Endothelial cell of umbilical vein (primary cell): Measurements from ENCODE around the gene CACNA1S. TPM values are rescaled to one million over a fixed set of nuclear protein-coding genes. Genes with fewer than 3 reads are reported as not detected.

ENCODE experiments used
- BruUV-seq: library from RNA; stranded (reverse); fragments of 400-500 nt; replicated peaks from 2 replicates; lab custom pipeline; 2021; lab: Mats Ljungman, UMichigan
- CTCF ChIA-PET: fragments of 300-600, 350-600 bp; sonication (Branson Sonifier 250); formaldehyde crosslinking; loops from one replicate; lab custom pipeline; 2021; ENCODE audit warnings: antibody characterized with exemption, inconsistent platforms; lab: Charles Lee
- POLR2A ChIA-PET: fragments of 300-600, 350-600 bp; sonication (Branson Sonifier 250); formaldehyde crosslinking; loops from one replicate; lab custom pipeline; 2021; ENCODE audit warnings: antibody characterized with exemption, inconsistent platforms; lab: Charles Lee
- DNase-seq: peaks from one replicate; pipeline ENCODE4 v3.0.0-alpha.2; 2011; ENCODE audit warnings: low read depth, low spot score
- FAIRE-seq: peaks from 2 replicates; lab custom pipeline; 2011; peaks lifted over from hg19 to GRCh38; lab: Jason Lieb, UNC
- H2AFZ ChIP-seq: 2 replicates; pipeline ENCODE4 v1.6.0; 2012; ENCODE audit warnings: low read depth, low read length, control low read depth, inconsistent platforms
- H3K27ac ChIP-seq: 2 replicates; pipeline ENCODE4 v1.5.1; 2011; ENCODE audit warnings: low read depth, mild to moderate bottlenecking, control low read depth, low read length, moderate library complexity; ENCODE audit not compliant: insufficient read depth
- H3K27me3 ChIP-seq, 2 experiments: 2 replicates each; pipeline versions ENCODE4 v1.6.0 to v1.6.1; 2011; ENCODE audit warnings: low read length in 2 of 2, mixed read lengths in 1 of 2; ENCODE audit not compliant: control insufficient read depth in 2 of 2, insufficient read depth in 2 of 2
- H3K36me3 ChIP-seq, 2 experiments: 2 replicates in 1 of 2; 3 replicates in 1 of 2; pipeline ENCODE4 v1.5.1; 2011; ENCODE audit warnings: low read length in 2 of 2, mild to moderate bottlenecking in 1 of 2, moderate library complexity in 1 of 2; ENCODE audit not compliant: control insufficient read depth in 2 of 2, insufficient read depth in 2 of 2; ENCODE audit errors: extremely low read depth in 1 of 2
- H3K4me1 ChIP-seq: 3 replicates; pipeline ENCODE4 v1.5.1; 2011; ENCODE audit warnings: mild to moderate bottlenecking, low read length; ENCODE audit not compliant: control insufficient read depth, insufficient read depth; ENCODE audit errors: extremely low read depth
- H3K4me2 ChIP-seq: 2 replicates; pipeline ENCODE4 v1.6.1; 2011; ENCODE audit warnings: low read length, control low read depth, mixed read lengths; ENCODE audit not compliant: insufficient read depth
- H3K4me3 ChIP-seq, 3 experiments: fragments of 200-600 bp in 1 of 3; sonication (generic), shearing (Covaris generic) in 1 of 3; replicated peaks in 1 of 3; 2 replicates each; pipeline ENCODE4 v1.5.1; 2011 to 2016; ENCODE audit warnings: control low read depth in 3 of 3, low read length in 3 of 3, mild to moderate bottlenecking in 2 of 3, inconsistent platforms in 1 of 3, low read depth in 1 of 3, moderate library complexity in 1 of 3; ENCODE audit not compliant: insufficient read depth in 1 of 3
- H3K79me2 ChIP-seq: 2 replicates; pipeline ENCODE4 v1.6.0; 2012; ENCODE audit warnings: low read length, inconsistent platforms; ENCODE audit not compliant: control insufficient read depth, insufficient read depth
- H3K9ac ChIP-seq: replicated peaks from 2 replicates; pipeline ENCODE3; 2011; ENCODE audit warnings: low read length, control low read depth; ENCODE audit not compliant: insufficient read depth; ENCODE audit errors: extremely low read depth
- H3K9me1 ChIP-seq: replicated peaks from 3 replicates; pipeline ENCODE4 v1.6.0; 2011; ENCODE audit warnings: mild to moderate bottlenecking, low read length; ENCODE audit not compliant: control insufficient read depth, insufficient read depth; ENCODE audit errors: extremely low read depth
- H3K9me3 ChIP-seq: replicated peaks from 2 replicates; pipeline ENCODE4 v1.5.1; 2012; ENCODE audit warnings: low read length, inconsistent platforms; ENCODE audit not compliant: control insufficient read depth, insufficient read depth
- H4K20me1 ChIP-seq: replicated peaks from 2 replicates; pipeline ENCODE3; 2011; ENCODE audit warnings: mild to moderate bottlenecking, low read length; ENCODE audit not compliant: control insufficient read depth, insufficient read depth; ENCODE audit errors: extremely low read depth
- EZH2 ChIP-seq: IDR thresholded peaks from 2 replicates; pipeline ENCODE4 v1.6.1; 2012; ENCODE audit warnings: borderline replicate concordance, low read depth, mild to moderate bottlenecking, moderate library complexity, low read length, inconsistent platforms; ENCODE audit not compliant: severe bottlenecking
- FOS ChIP-seq: IDR thresholded peaks from 2 replicates; pipeline ENCODE4 v1.6.1; 2011; ENCODE audit warnings: mild to moderate bottlenecking, low read length, moderate library complexity, borderline replicate concordance; ENCODE audit not compliant: insufficient read depth
- GATA2 ChIP-seq: IDR thresholded peaks from 2 replicates; pipeline ENCODE4 v1.7.0; 2011; ENCODE audit warnings: low read depth, mild to moderate bottlenecking, moderate library complexity, mixed read lengths, low read length; ENCODE audit not compliant: insufficient read length, insufficient read depth
- JUN ChIP-seq: IDR thresholded peaks from 2 replicates; pipeline ENCODE4 v1.6.1; 2011; ENCODE audit warnings: borderline replicate concordance, low read depth; ENCODE audit not compliant: insufficient read length, insufficient read depth
- MAX ChIP-seq: IDR thresholded peaks from 2 replicates; pipeline ENCODE4 v1.6.1; 2011; ENCODE audit not compliant: insufficient read depth, insufficient read length
- MYC ChIP-seq: IDR thresholded peaks from one replicate; pipeline ENCODE4 v1.6.1; 2011; ENCODE audit warnings: mild to moderate bottlenecking, low read depth, low read length
- POLR2A ChIP-seq: IDR thresholded peaks from 2 replicates; pipeline ENCODE4 v1.6.1; 2012; ENCODE audit warnings: low read depth, mild to moderate bottlenecking, control low read depth, low read length
- POLR2AphosphoS5 ChIP-seq: IDR thresholded peaks from 2 replicates; pipeline ENCODE4 v1.6.1; 2012; ENCODE audit warnings: low read depth, mild to moderate bottlenecking, control low read depth, low read length, moderate library complexity; ENCODE audit not compliant: insufficient read depth
- dilution Hi-C: fragments of 300-500 bp; cut with MboI; formaldehyde crosslinking; loops from one replicate; pipeline ENCODE4 v1.15.0; 2019; ENCODE audit warnings: low sequenced_read_pairs; ENCODE audit not compliant: extremely low pct_ligation_motif_present
- intact Hi-C: fragments of 100-400 bp; cut with micrococcal nuclease; formaldehyde crosslinking; loops from one replicate; pipeline ENCODE4 v1.10.0; 2022
- polyA plus RNA-seq, 4 experiments: library from polyadenylated mRNA; depleted of rRNA in 3 of 4; stranded (reverse) in 3 of 4; unstranded in 1 of 4; fragments of >200 nt; gene quantifications; 2 replicates each; pipeline versions ENCODE4 v1.2.1 to v1.2.3, GENCODE V29; 2011 to 2012; ENCODE audit warnings: missing spikeins in 1 of 4
- total RNA-seq: library from RNA; stranded (reverse); gene quantifications from 2 replicates; pipeline ENCODE4 v1.2.3, GENCODE V29; 2021
- TF ChIP-seq, protein P1 (sequence below), 2 donors: IDR thresholded peaks; 1 replicate in 1 of 2; 2 replicates in 1 of 2; pipeline ENCODE4 v1.5.1; 2011; ENCODE audit warnings: low read length in 2 of 2, mild to moderate bottlenecking in 2 of 2, moderate library complexity in 2 of 2, control low read depth in 1 of 2, inconsistent platforms in 1 of 2, low read depth in 1 of 2; ENCODE audit not compliant: insufficient read depth in 1 of 2; ENCODE audit errors: extremely low read depth in 1 of 2

CACNA1S gene
- total and polyA plus RNA-seq, 2 donors (not counting 3 experiments of a cell fraction or from before 2014, with no cell fraction given): not detected

DNA sequence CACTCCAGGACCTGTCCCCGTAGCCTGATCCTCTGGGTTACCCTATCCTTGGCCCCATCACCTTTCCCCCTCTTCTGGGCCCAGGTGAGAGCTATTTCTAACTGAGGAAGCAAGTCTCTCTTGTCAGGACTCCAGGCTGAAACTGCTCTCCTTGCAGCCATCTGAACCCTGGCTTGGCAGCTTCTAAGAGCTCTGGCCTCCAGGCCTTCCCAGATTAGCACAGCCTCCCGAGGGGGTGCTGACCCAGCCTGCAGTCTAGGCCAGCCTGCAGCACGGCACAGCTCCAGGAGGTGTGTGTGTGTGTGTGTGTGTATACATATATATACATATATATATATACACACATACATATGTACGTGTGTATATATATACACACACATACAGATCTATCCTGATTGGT lies 17.4 kb downstream of the CACNA1S start:
- no peak overlapping the region for H3K4me2 ChIP-seq
- H3K36me3 ChIP-seq: no peaks in the 10 kb centered on the region
- dilution Hi-C loops: no loop called here
- H3K4me1 ChIP-seq: no peaks in the 10 kb centered on the region
- no peaks in the 10 kb centered on the region for H3K9me1 ChIP-seq
- H3K27me3 ChIP-seq: peaks cover 4 to 12% of the 10 kb centered on the region in 2 experiments
- no peaks in the 10 kb centered on the region for H3K79me2 ChIP-seq
- intact Hi-C loops: no loop called here
- DNase-seq (no peak), FAIRE-seq (no peak)
- POLR2A ChIA-PET: no interaction called here
- BruUV-seq: no TSS peak
- no peak overlapping the region for H3K4me3 ChIP-seq
- H4K20me1 ChIP-seq: no peaks in the 10 kb centered on the region
- no peaks in the 10 kb centered on the region for H3K9me3 ChIP-seq
- no peak overlapping the region for H3K27ac ChIP-seq
- TF ChIP-seq GATA2 (no peak), JUN (no peak), EZH2 (no peak), POLR2AphosphoS5 (no peak), MAX (no peak), POLR2A (no peak), MYC (no peak), FOS (no peak)
- TF ChIP-seq, protein P1, sequence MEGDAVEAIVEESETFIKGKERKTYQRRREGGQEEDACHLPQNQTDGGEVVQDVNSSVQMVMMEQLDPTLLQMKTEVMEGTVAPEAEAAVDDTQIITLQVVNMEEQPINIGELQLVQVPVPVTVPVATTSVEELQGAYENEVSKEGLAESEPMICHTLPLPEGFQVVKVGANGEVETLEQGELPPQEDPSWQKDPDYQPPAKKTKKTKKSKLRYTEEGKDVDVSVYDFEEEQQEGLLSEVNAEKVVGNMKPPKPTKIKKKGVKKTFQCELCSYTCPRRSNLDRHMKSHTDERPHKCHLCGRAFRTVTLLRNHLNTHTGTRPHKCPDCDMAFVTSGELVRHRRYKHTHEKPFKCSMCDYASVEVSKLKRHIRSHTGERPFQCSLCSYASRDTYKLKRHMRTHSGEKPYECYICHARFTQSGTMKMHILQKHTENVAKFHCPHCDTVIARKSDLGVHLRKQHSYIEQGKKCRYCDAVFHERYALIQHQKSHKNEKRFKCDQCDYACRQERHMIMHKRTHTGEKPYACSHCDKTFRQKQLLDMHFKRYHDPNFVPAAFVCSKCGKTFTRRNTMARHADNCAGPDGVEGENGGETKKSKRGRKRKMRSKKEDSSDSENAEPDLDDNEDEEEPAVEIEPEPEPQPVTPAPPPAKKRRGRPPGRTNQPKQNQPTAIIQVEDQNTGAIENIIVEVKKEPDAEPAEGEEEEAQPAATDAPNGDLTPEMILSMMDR (IDR thresholded peaks at IDR 0.05; ENCODE audit: extremely low read depth in 1 of 2, insufficient read depth in 1 of 2, low read depth in 1 of 2, low read length in 2 of 2): no peak
- no peak overlapping the region for H2AFZ ChIP-seq
- CTCF ChIA-PET: no interaction called here
- H3K9ac ChIP-seq: no peak overlapping the region
